Body of pancreas (tissue), 4 donors: ENCODE data around the gene SMIM36. TPM values are rescaled to one million over a fixed set of nuclear protein-coding genes. Genes with fewer than 3 reads are reported as not detected.
"Not testable (repeated sequence)": the region's sequence is repeated elsewhere in the genome, so short reads cannot be mapped to it uniquely, and the experiment has no call there.

Experiments
- ATAC-seq: fragments of 150-250 bp; one replicate; pipeline ENCODE4 v1.9.1; 2016
- DNase-seq, 4 donors: peaks; one replicate each; pipeline ENCODE4 v3.0.0-alpha.2; 2019
- H3K27ac ChIP-seq, 4 donors: fragments of 200-600 bp; sonication (generic); 1 replicate in 3 of 4; 2 replicates in 1 of 4; pipeline versions ENCODE4 v1.5.1 to v1.6.1; 2016 to 2019; ENCODE audit warnings: mild to moderate bottlenecking in 1 of 4, mixed read lengths in 1 of 4, moderate library complexity in 1 of 4
- H3K27me3 ChIP-seq, 2 donors: fragments of 200-600 bp; sonication (generic); one replicate each; pipeline ENCODE4 v1.6.0; 2016; ENCODE audit warnings: mild to moderate bottlenecking in 1 of 2
- H3K36me3 ChIP-seq, 2 donors: fragments of 200-600 bp; sonication (generic); replicated peaks in 1 of 2; 2 replicates each; pipeline ENCODE4 v1.5.1; 2016; ENCODE audit warnings: low read depth in 2 of 2; ENCODE audit not compliant: insufficient read depth in 1 of 2
- H3K4me1 ChIP-seq: fragments of 200-600 bp; sonication (generic); one replicate; pipeline ENCODE4 v1.6.0; 2016
- H3K4me3 ChIP-seq, 2 donors: fragments of 200-600 bp; sonication (generic); 1 replicate in 1 of 2; 2 replicates in 1 of 2; pipeline ENCODE4 v1.5.1; 2016 to 2019
- H3K9me3 ChIP-seq, 3 donors: fragments of 200-600 bp; sonication (generic); 1 replicate in 2 of 3; 2 replicates in 1 of 3; pipeline ENCODE4 v1.5.1; 2016
- POLR2A ChIP-seq, 3 donors: fragments of 450-650 bp; IDR thresholded peaks; one replicate each; pipeline ENCODE4 v1.6.1; 2016; ENCODE audit warnings: antibody characterized with exemption in 3 of 3, mild to moderate bottlenecking in 2 of 3
- WGBS, 2 donors: methylation state at CpG; one replicate each; pipeline ENCODE4 v1.1.5; 2017; 5-methylcytosine and 5-hydroxymethylcytosine counted together
- intact Hi-C: fragments of 100-400 bp; cut with DNase I; formaldehyde crosslinking; loops from one replicate; pipeline ENCODE4 v1.15.1; 2023
- total RNA-seq, 2 donors: library from RNA; depleted of rRNA; stranded (reverse); fragments of >200 nt; gene quantifications; one replicate each; pipeline ENCODE4 v1.1.0, GENCODE V29; 2016
- TF ChIP-seq, protein P1 (sequence below), 7 experiments: fragments of 450-650 bp in 4 of 7; fragments of 200-600 bp in 3 of 7; sonication (generic) in 3 of 7; IDR thresholded peaks; one replicate each; pipeline ENCODE4 v1.5.1; 2016 to 2019; ENCODE audit warnings: antibody characterized with exemption in 7 of 7

Gene SMIM36
- total RNA-seq, 2 donors from 2014 or later = not detected

DNA sequence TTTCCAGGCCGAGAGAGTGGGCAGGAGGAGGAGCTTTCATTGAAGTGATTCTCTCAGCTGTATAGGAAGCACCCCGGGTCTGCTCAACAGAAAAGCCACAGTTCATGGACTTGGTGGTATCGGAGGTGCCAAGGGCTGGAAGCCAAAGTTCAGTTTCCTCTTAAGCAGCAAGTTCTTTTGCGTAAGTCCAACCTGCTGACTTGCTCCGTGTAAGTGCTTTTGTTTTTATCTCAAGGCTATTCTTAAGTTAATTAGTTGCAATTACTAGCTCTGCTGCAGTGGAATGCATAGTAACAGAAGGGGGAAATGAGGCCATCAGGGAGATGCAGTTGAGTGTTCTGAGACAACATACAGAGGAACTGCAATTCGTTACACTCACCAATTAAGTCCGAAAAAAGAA, 44.6 kb downstream of the SMIM36 start:
- 37 to 53% methylated on average over 7 of the region's 7 CpGs for WGBS, 2 donors
- TF ChIP-seq, protein P1, sequence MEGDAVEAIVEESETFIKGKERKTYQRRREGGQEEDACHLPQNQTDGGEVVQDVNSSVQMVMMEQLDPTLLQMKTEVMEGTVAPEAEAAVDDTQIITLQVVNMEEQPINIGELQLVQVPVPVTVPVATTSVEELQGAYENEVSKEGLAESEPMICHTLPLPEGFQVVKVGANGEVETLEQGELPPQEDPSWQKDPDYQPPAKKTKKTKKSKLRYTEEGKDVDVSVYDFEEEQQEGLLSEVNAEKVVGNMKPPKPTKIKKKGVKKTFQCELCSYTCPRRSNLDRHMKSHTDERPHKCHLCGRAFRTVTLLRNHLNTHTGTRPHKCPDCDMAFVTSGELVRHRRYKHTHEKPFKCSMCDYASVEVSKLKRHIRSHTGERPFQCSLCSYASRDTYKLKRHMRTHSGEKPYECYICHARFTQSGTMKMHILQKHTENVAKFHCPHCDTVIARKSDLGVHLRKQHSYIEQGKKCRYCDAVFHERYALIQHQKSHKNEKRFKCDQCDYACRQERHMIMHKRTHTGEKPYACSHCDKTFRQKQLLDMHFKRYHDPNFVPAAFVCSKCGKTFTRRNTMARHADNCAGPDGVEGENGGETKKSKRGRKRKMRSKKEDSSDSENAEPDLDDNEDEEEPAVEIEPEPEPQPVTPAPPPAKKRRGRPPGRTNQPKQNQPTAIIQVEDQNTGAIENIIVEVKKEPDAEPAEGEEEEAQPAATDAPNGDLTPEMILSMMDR (IDR thresholded peaks at IDR 0.05) = no peak
- TF ChIP-seq POLR2A (IDR thresholded peaks at IDR 0.05) = no peak
- no peak for DNase-seq

GRCh38 chr17:55465771-55466170, 45.5 kb downstream of the SMIM36 start:
- H3K9me3 ChIP-seq, H3K36me3 ChIP-seq, DNase-seq, H3K4me3 ChIP-seq, intact Hi-C loops, H3K4me1 ChIP-seq, H3K27ac ChIP-seq, ATAC-seq, H3K27me3 ChIP-seq: not testable (repeated sequence)
- 64 to 85% methylated on average over 3 to 4 of the region's 4 CpGs for whole genome bisulfite sequencing, 2 donors

More for the DNA sequence above, 44.6 kb downstream of the SMIM36 start:
- intact Hi-C loops = no loop called here
- no peak for ATAC-seq
- H3K27ac ChIP-seq = no peak overlapping the region
- no peaks in the 10 kb centered on the region for H3K9me3 ChIP-seq
- no peaks in the 10 kb centered on the region for H3K27me3 ChIP-seq
- H3K36me3 ChIP-seq = no peaks in the 10 kb centered on the region
- H3K4me3 ChIP-seq = no peak overlapping the region
- no peaks in the 10 kb centered on the region for H3K4me1 ChIP-seq

DNA sequence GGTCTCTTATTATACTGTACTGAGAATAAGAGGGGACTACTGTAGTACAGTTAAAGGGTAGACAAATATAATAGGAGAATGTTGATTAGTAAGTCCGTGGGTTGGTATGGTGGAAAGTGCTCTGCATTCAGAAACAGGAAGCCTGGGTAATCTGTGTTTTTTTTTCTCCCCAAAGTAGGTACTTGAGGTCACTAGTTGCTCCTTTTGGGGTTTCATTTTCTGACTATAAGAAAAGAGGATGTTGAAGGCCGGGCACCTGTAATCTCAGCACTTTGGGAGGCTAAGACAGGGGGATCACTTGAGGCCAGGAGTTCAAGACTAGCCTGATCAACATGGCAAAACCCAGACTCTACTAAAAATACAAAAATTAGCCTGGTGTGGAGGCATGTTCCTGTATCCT, 47.7 kb downstream of the SMIM36 start:
- no peak overlapping the region for H3K4me3 ChIP-seq
- ATAC-seq = no peak
- H3K27ac ChIP-seq = no peak overlapping the region
- WGBS, 2 donors = 57 to 66% methylated on average over 2 of the region's 2 CpGs
- no peaks in the 10 kb centered on the region for H3K36me3 ChIP-seq
- no peaks in the 10 kb centered on the region for H3K9me3 ChIP-seq
- no peaks in the 10 kb centered on the region for H3K4me1 ChIP-seq
- no peaks in the 10 kb centered on the region for H3K27me3 ChIP-seq
- no peak for DNase-seq
- intact Hi-C loops = no loop called here
- no peak for TF ChIP-seq POLR2A (IDR thresholded peaks at IDR 0.05)
- TF ChIP-seq, protein P1 (IDR thresholded peaks at IDR 0.05) = no peak

- no peak overlapping the region for H3K27ac ChIP-seq
- no peak for DNase-seq
- H3K4me3 ChIP-seq = no peak overlapping the region
- no peaks in the 10 kb centered on the region for H3K36me3 ChIP-seq
- intact Hi-C loops = no loop called here
- no peaks in the 10 kb centered on the region for H3K9me3 ChIP-seq
- TF ChIP-seq, protein P1 (IDR thresholded peaks at IDR 0.05) = no peak
- TF ChIP-seq POLR2A (IDR thresholded peaks at IDR 0.05) = no peak
- H3K27me3 ChIP-seq = no peaks in the 10 kb centered on the region
- ATAC-seq = no peak
- no peaks in the 10 kb centered on the region for H3K4me1 ChIP-seq
These were observed 48.5 kb downstream of the SMIM36 start for GRCh38 chr17:55462711-55463110.

DNA sequence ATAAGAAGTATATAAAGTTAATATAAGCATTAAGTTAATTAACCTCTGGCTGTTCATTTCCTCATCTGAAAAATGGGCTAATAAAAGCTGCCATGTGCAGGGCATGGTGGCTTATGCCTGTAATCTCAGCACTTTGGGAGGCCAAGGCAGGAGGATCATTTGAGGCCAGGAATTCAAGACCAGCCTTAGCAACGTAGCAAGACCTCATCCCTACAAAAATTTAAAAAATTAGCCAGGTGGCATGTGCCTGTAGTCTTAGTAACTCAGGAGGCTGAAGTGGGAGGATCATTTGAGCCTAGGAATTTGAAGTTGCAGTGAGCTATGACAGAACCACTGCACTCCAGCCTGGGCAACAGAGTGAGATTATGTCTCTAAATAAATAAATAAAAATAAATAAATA, 49.0 kb downstream of the SMIM36 start:
- intact Hi-C loops = no loop called here
- no peaks in the 10 kb centered on the region for H3K4me1 ChIP-seq
- WGBS, 2 donors = 64 to 71% methylated on average over 1 of the region's 1 CpG

More for the DNA sequence above, 49.0 kb downstream of the SMIM36 start:
- Histone ChIP-seq H3K27ac (no peak overlapping the region), H3K27me3 (no peaks in the 10 kb centered on the region), H3K4me3 (no peak overlapping the region), H3K36me3 (no peaks in the 10 kb centered on the region), H3K9me3 (no peaks in the 10 kb centered on the region)
- DNase-seq = no peak
- no peak for ATAC-seq
- TF ChIP-seq, protein P1 (IDR thresholded peaks at IDR 0.05) = no peak
- no peak for TF ChIP-seq POLR2A (IDR thresholded peaks at IDR 0.05)
